SH-SY5Y (cell line): ENCODE measurements around the gene MFN1.

Experiments used
- GATA2 ChIP-seq: IDR thresholded peaks from 2 replicates; pipeline ENCODE4 v1.6.1; 2011; ENCODE audit warnings: mild to moderate bottlenecking, low read depth, low read length
- GATA3 ChIP-seq: IDR thresholded peaks from 2 replicates; pipeline ENCODE4 v1.6.1; 2011; ENCODE audit warnings: low read depth, mild to moderate bottlenecking, low read length, moderate library complexity

MFN1 gene

DNA sequence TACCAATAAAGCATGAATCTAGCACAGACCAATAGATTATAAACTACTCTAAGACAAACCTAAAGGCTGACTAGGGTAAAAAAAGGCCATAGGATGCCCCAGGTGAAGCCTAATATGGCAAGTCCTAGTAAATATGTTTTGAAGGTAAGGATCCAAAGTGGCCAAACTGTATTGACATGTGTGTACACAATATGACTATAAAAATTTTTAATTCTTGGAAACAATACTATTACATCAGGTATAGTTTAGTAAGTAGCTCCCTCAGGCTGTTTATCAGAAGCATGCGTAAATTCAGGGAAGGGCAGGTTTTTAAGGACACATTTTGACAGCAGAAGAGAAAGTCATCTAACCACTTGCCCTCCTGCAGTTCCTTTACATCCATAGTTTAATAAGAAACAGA is 84.9 kb downstream of the MFN1 start:
- TF ChIP-seq GATA2 (no peak), GATA3 (no peak)

- no peak for TF ChIP-seq GATA3
- TF ChIP-seq GATA2: no peak
These were observed 89.0 kb downstream of the MFN1 start for GRCh38 chr3:179436517-179436916.

DNA sequence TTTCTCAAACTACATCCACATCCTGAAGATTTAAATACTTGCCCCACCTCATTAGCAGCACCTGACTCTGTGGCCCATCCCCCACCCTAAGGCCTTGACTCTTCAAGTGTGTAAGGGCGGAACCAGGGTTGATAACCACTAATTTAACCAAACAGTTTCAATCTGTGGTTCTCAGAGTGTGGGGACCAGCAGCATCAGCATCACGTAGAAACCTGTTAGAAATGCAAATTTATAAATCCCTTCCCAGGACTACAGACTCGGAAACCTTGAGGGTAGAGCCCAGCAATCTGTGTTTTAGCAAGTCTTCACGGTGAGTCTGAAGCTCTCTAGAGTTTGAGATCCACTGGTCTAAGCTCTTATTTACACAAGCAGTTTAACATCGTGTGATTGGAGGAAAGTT is 91.3 kb downstream of the MFN1 start:
- no peak for TF ChIP-seq GATA2
- TF ChIP-seq GATA3: no peak
